Gastrocnemius medialis (tissue), 4 donors: Measurements from ENCODE around the gene ACBD6.

ENCODE experiments used
- POLR2A ChIP-seq, 2 donors: fragments of 450-650 bp; IDR thresholded peaks; one replicate each; pipeline ENCODE4 v1.6.1; 2017; ENCODE audit warnings: antibody characterized with exemption in 2 of 2, mild to moderate bottlenecking in 2 of 2, moderate library complexity in 2 of 2
- TF ChIP-seq, protein P1 (sequence below), 5 experiments: fragments of 450-650 bp in 3 of 5; fragments of 200-600 bp in 2 of 5; sonication (generic) in 2 of 5; IDR thresholded peaks in 4 of 5; conservative IDR thresholded peaks in 1 of 5; 1 replicate in 4 of 5; 2 replicates in 1 of 5; pipeline ENCODE4 v1.5.1; 2016 to 2019; ENCODE audit warnings: antibody characterized with exemption in 5 of 5, mild to moderate bottlenecking in 3 of 5, moderate library complexity in 3 of 5

DNA sequence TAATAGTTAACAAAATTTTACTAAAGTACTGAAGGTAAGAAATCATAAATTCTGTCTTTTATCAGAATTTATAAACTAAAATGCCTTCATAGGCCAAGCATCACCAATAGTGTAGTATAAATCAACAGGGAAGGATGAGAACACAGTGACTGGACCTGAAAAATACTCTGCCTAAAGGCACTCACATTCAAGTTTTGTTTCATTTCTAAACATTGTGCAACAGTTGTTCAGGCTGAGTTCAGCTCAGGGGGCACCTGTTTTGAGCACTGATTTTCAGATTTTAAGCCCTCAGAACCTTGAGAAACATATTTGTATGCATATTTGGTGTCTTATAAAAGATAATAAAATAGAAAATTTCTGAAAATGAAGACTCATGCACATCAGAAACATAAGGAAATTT lies 12.4 kb downstream of the ACBD6 start:
- TF ChIP-seq, protein P1, sequence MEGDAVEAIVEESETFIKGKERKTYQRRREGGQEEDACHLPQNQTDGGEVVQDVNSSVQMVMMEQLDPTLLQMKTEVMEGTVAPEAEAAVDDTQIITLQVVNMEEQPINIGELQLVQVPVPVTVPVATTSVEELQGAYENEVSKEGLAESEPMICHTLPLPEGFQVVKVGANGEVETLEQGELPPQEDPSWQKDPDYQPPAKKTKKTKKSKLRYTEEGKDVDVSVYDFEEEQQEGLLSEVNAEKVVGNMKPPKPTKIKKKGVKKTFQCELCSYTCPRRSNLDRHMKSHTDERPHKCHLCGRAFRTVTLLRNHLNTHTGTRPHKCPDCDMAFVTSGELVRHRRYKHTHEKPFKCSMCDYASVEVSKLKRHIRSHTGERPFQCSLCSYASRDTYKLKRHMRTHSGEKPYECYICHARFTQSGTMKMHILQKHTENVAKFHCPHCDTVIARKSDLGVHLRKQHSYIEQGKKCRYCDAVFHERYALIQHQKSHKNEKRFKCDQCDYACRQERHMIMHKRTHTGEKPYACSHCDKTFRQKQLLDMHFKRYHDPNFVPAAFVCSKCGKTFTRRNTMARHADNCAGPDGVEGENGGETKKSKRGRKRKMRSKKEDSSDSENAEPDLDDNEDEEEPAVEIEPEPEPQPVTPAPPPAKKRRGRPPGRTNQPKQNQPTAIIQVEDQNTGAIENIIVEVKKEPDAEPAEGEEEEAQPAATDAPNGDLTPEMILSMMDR (IDR thresholded peaks at IDR 0.05 in 4 of 5, conservative IDR thresholded peaks at IDR 0.05 in 1 of 5) = no peak
- no peak for TF ChIP-seq POLR2A (IDR thresholded peaks at IDR 0.05)
